Muscle of leg (tissue), 11 donors: ENCODE measurements around the gene SLC25A26. TPM values are rescaled to one million over a fixed set of nuclear protein-coding genes. Genes with fewer than 3 reads are reported as not detected.
"Not testable (repeated sequence)": the region's sequence is repeated elsewhere in the genome, so short reads cannot be mapped to it uniquely, and the experiment has no call there.

Source experiments
- DNase-seq: peaks from one replicate; pipeline ENCODE4 v3.0.0; 2013
- H3K27ac ChIP-seq: one replicate; pipeline ENCODE4 v1.5.1; 2013; ENCODE audit warnings: mild to moderate bottlenecking, low read length, control low read depth
- H3K27me3 ChIP-seq: one replicate; pipeline ENCODE4 v1.6.1; 2013; ENCODE audit warnings: low read length; ENCODE audit not compliant: control insufficient read depth, insufficient read depth
- H3K36me3 ChIP-seq: one replicate; pipeline ENCODE4 v1.6.1; 2013; ENCODE audit warnings: low read length; ENCODE audit not compliant: control insufficient read depth, insufficient read depth
- H3K4me1 ChIP-seq: one replicate; pipeline ENCODE4 v1.6.1; 2013; ENCODE audit warnings: low read length; ENCODE audit not compliant: control insufficient read depth, insufficient read depth
- H3K4me3 ChIP-seq: one replicate; pipeline ENCODE4 v1.5.1; 2013; ENCODE audit warnings: low read length, control low read depth
- H3K9me3 ChIP-seq: replicated peaks from 2 replicates; pipeline ENCODE4 v1.6.1; 2013; ENCODE audit warnings: low read depth, low read length; ENCODE audit not compliant: control insufficient read depth
- WGBS: methylation state at CpG from one replicate; pipeline ENCODE4 v1.1.5; 2013; ENCODE audit warnings: missing lambda C conversion rate; ENCODE audit not compliant: insufficient coverage; 5-methylcytosine and 5-hydroxymethylcytosine counted together
- polyA plus RNA-seq, 8 donors: library from polyadenylated mRNA; unstranded; fragments of 120-200 nt; gene quantifications; one replicate each; pipeline versions ENCODE4 v1.2.1 to v1.2.3, GENCODE V29; 2013; ENCODE audit warnings: inconsistent platforms in 1 of 8, low replicate concordance in 1 of 8; ENCODE audit not compliant: insufficient read length in 8 of 8, insufficient read depth in 1 of 8
- total RNA-seq: library from RNA; stranded (reverse); fragments of 120-200 nt; gene quantifications from one replicate; pipeline ENCODE4 v1.2.4, GENCODE V29; 2013

Gene SLC25A26
- total and polyA plus RNA-seq, 9 donors = 23.9 to 34.6 (median 28.4) TPM

- Histone ChIP-seq H3K36me3 (peaks cover 5% of the 10 kb centered on the region), H3K27ac (peak overlapping the region; percentile 88), H3K9me3 (no peaks in the 10 kb centered on the region), H3K4me1 (peaks cover 23% of the 10 kb centered on the region), H3K27me3 (no peaks in the 10 kb centered on the region), H3K4me3 (no peak overlapping the region)
- DNase-seq = peak; percentile 59
These were observed 45.8 kb downstream of the SLC25A26 start for GRCh38 chr3:66266551-66266950.

GRCh38 chr3:66267031-66267430 lies 46.2 kb downstream of the SLC25A26 start:
- no peaks in the 10 kb centered on the region for H3K27me3 ChIP-seq
- H3K4me3 ChIP-seq = no peak overlapping the region
- 69% methylated on average over 3 of the region's 4 CpGs for WGBS
- peaks cover 5% of the 10 kb centered on the region for H3K36me3 ChIP-seq
- peaks cover 23% of the 10 kb centered on the region for H3K4me1 ChIP-seq
- DNase-seq = no peak
- peak overlapping the region; percentile 88 for H3K27ac ChIP-seq
- H3K9me3 ChIP-seq = no peaks in the 10 kb centered on the region

GRCh38 chr3:66267906-66268305 lies 47.1 kb downstream of the SLC25A26 start:
- H3K4me3 ChIP-seq = no peak overlapping the region
- WGBS = 80% methylated on average over 1 of the region's 5 CpGs
- no peaks in the 10 kb centered on the region for H3K27me3 ChIP-seq
- H3K9me3 ChIP-seq = no peaks in the 10 kb centered on the region
- peaks cover 5% of the 10 kb centered on the region for H3K36me3 ChIP-seq
- DNase-seq = no peak
- H3K27ac ChIP-seq = peak overlapping the region; percentile 88
- H3K4me1 ChIP-seq = peaks cover 23% of the 10 kb centered on the region

- Histone ChIP-seq H3K36me3 (peaks cover 5% of the 10 kb centered on the region), H3K27ac (peak overlapping the region; percentile 88), H3K9me3 (no peaks in the 10 kb centered on the region), H3K4me1 (peaks cover 23% of the 10 kb centered on the region), H3K4me3 (no peak overlapping the region), H3K27me3 (no peaks in the 10 kb centered on the region)
- DNase-seq = no peak
- 73% methylated on average over 2 of the region's 4 CpGs for WGBS
These were observed 48.1 kb downstream of the SLC25A26 start for GRCh38 chr3:66268864-66269263.

- Histone ChIP-seq H3K36me3 (no peaks in the 10 kb centered on the region), H3K4me1 (peaks cover 23% of the 10 kb centered on the region), H3K27me3 (no peaks in the 10 kb centered on the region), H3K27ac (peak overlapping the region; percentile 88), H3K4me3 (no peak overlapping the region), H3K9me3 (no peaks in the 10 kb centered on the region)
- peak; percentile 55 for DNase-seq
- no CpG with 5 or more reads among the region's 1 CpG for WGBS
These were observed 48.6 kb downstream of the SLC25A26 start for GRCh38 chr3:66269411-66269810.

- Histone ChIP-seq H3K36me3 (no peaks in the 10 kb centered on the region), H3K27me3 (no peaks in the 10 kb centered on the region), H3K4me1 (peaks cover 23% of the 10 kb centered on the region), H3K4me3 (no peak overlapping the region), H3K9me3 (no peaks in the 10 kb centered on the region), H3K27ac (peak overlapping the region; percentile 88)
- no CpG with 5 or more reads among the region's 1 CpG for WGBS
- DNase-seq = peak; percentile 90
These were observed 49.5 kb downstream of the SLC25A26 start for GRCh38 chr3:66270288-66270687.

- Histone ChIP-seq H3K36me3 (no peaks in the 10 kb centered on the region), H3K27ac (peak overlapping the region; percentile 88), H3K27me3 (no peaks in the 10 kb centered on the region), H3K4me3 (no peak overlapping the region), H3K9me3 (no peaks in the 10 kb centered on the region), H3K4me1 (peaks cover 23% of the 10 kb centered on the region)
- peak; percentile 87 for DNase-seq
- WGBS = no CpG with 5 or more reads among the region's 2 CpGs
These were observed 49.9 kb downstream of the SLC25A26 start for GRCh38 chr3:66270701-66271100.

- peaks cover 23% of the 10 kb centered on the region for H3K4me1 ChIP-seq
- H3K36me3 ChIP-seq = no peaks in the 10 kb centered on the region
- H3K4me3 ChIP-seq = no peak overlapping the region
- DNase-seq = no peak
- H3K27ac ChIP-seq = peak overlapping the region; percentile 88
- 80% methylated on average over 1 of the region's 2 CpGs for WGBS
- H3K27me3 ChIP-seq = no peaks in the 10 kb centered on the region
- no peaks in the 10 kb centered on the region for H3K9me3 ChIP-seq
These were observed 50.4 kb downstream of the SLC25A26 start for GRCh38 chr3:66271231-66271630.

GRCh38 chr3:66272016-66272415 lies 51.2 kb downstream of the SLC25A26 start:
- H3K27ac ChIP-seq = peak overlapping the region; percentile 47
- peaks cover 20% of the 10 kb centered on the region for H3K4me1 ChIP-seq
- H3K27me3 ChIP-seq = no peaks in the 10 kb centered on the region
- H3K36me3 ChIP-seq = no peaks in the 10 kb centered on the region
- H3K9me3 ChIP-seq = no peaks in the 10 kb centered on the region
- WGBS = no CpG with 5 or more reads among the region's 1 CpG
- H3K4me3 ChIP-seq = no peak overlapping the region
- DNase-seq = no peak

- not testable (repeated sequence) for H3K4me3 ChIP-seq, H3K27ac ChIP-seq, H3K9me3 ChIP-seq, H3K27me3 ChIP-seq, H3K36me3 ChIP-seq, H3K4me1 ChIP-seq, DNase-seq
- no CpG with 5 or more reads among the region's 6 CpGs for WGBS
These were observed 54.0 kb downstream of the SLC25A26 start for GRCh38 chr3:66274837-66275236.

GRCh38 chr3:66276705-66277274 lies 56.0 kb downstream of the SLC25A26 start:
- no peak overlapping the region for H3K27ac ChIP-seq
- no peaks in the 10 kb centered on the region for H3K9me3 ChIP-seq
- no peak overlapping the region for H3K4me3 ChIP-seq
- WGBS = 8% methylated on average over 2 of the region's 3 CpGs
- DNase-seq = peak; percentile 91
- no peaks in the 10 kb centered on the region for H3K4me1 ChIP-seq
- H3K36me3 ChIP-seq = no peaks in the 10 kb centered on the region
- H3K27me3 ChIP-seq = no peaks in the 10 kb centered on the region
